HG02588 (cell line): Measurements from ENCODE around the gene PTPRE.
A peak's percentile ranks its signal among the peaks of the same experiment; 100 is the strongest.

Experiments
- ATAC-seq: cut with Tn5 transposase; IDR thresholded peaks from one replicate; pipeline ENCODE4 v1.9.1; 2021; ENCODE audit warnings: mild to moderate bottlenecking, moderate library complexity; ENCODE audit not compliant: unreplicated experiment

PTPRE gene

DNA sequence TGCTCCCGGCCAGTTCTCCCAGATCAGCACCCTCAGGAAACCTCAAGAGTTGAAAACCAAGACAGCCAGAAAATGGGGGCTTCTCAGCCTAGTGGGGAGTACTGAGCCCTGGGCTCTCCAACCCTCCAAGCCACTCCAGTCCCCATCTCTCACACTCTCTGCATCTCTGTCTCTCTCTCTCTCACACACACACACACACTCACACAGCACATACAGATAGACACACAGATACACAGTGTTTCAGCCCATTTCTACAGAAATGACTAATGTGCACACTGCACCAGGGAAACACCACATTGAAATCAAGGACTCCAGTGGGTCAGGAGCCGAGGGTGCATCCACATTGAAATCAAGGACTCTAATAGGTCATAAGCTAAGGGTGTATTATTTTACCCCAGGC lies 111.8 kb downstream of the PTPRE start:
- no peak for ATAC-seq

DNA sequence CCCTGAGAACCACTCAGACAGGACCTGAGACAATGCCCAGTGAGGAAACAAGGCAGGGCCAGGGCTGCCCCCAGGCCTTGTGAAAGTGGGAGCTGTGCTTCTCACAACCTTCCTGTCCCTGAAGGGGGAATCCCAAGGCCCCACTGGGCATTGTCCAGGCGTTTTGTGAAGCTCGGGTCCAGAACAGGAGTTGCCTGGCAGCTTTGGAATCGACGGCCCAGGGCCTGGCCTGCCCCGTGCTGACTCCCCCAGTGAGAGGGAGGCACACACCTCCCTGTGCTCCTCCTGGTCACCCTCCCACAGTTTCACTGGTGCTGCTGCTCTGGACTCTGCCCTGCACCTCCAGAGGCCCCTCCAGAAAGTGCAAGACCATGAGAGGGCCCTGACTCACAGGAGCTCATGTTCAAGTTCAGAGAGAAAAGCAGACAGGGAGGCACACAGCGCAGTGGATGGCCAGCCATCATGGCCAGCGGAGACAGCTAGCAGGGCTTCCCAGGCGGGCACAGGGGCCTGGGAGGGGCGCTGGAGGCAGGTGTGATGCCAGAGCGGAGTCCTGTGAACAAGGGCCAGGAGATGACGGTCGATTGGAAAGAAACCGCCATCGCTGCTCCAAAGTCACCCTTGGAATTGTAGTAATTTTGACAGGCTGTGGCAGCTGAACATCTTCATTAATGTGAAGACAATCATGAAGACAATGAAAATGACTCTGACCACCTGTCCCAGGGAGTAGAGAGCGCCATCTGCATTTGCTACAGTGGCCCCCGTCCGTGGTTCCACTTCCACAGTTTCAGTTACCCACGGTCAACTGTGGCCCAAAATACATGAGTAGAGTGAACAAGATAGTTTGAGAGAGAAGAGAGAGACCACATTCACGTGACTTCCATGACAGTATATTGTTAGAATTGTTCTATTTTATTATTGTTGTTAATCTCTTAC lies 115.6 kb downstream of the PTPRE start:
- no peak for ATAC-seq

DNA sequence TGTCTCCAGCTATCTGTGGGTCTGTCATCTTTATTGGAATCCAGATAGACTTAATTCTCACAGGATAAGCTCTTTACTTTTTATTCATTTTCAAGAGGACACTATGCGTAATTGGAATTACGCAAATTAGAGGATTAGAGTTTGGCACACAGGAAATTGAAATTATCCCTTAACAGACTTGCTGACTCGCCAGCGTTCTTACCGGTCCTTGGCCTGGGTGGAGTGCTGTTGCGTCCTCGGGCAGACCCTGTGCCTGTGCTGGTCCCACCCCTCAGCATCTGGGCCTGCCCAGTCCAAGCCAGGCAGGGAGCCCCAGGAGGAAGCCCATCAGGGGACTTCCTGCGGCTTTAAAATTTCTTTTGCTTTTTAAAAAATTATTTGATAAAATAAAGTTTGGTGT lies 117.5 kb downstream of the PTPRE start:
- ATAC-seq = no peak

DNA sequence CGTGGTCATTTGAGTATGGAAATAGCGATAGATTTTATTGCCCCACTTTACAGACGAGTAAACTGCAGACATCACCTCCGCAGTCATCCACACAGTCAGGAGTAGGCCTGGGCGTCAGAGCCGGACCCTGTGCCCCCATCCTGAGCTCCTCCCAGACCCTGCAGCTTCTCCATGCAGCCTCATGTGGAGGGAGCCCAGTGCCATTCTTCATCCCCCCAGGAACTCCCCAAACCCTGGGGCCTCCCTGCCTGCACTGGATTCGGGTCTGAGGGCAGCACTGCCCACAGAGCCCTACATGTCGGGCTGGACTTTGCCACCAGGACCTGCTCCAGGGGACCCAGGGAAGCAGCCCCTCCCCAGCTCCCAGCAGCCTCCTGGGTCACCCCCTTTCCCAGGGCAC lies 118.5 kb downstream of the PTPRE start:
- ATAC-seq = no peak

DNA sequence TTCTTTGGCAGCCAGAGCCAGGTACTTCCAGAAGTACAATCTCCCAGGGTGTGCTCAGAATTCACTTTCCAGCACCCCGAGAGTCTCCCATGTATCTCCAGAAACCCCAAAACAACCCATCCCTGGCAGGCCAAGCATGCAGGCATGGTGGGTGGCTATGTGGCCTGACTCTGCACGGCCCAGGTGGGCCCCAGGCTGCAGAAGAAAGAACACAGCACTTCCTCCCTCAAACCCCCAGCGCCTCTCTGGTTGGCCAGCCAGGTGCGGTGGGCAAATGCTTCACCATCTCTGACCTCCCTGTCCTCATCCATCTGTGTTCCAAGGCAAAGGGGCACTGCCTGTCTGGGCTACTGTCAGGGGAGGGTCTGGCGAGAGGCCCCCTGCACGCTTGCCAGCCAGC lies 119.0 kb downstream of the PTPRE start:
- no peak for ATAC-seq

DNA sequence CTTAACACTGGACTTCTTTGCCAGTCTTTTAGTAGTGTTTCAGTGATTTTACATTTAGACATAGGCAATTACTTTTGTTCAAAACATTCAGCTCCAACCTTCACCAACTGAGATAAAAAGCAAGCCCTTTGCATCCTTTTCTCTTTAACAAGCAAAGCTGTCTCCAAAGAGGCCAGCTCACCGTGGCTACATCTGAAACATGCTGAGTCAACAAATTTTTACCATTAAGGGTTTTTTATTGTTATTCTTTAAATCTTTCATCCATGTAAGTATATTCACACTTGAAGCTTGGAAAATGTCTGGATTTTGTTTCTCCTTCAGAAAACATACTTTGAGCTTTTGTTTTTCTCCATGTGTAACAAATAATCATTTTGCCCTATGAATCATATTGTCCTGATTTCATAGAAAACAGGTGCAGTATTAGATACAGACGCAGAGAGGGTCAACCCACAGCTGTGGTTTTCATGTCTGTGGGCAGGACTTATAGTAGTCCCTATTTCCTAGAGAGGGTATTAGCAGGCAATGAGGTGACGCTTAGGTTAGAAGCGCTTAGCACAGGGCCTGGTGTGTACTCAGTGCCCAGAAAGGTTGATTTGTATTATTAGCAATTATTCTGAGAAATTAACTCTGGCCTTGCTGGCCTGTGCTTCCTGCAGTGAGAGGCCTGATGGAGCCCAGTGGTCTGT lies 119.9 kb downstream of the PTPRE start:
- no peak for ATAC-seq

DNA sequence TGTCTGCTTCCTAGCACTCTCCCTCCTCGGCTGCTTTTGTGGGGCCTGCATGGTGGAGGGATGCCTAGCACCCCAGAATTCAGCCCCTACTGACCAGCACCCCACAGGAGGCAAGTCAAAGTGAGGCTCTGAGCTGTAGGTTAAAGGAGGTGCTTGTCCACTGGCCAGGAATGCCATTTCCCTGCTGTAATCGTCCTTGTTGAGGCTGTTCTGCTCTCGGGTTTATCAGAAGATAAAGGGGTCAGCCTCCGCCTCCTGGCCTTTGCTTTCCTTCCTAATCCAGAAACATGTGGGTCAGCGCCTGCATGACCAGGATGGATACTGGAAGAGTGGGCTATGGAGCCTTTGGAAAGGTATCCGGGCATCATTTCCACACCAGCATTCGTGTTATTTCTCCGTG lies 120.4 kb downstream of the PTPRE start:
- ATAC-seq = no peak

DNA sequence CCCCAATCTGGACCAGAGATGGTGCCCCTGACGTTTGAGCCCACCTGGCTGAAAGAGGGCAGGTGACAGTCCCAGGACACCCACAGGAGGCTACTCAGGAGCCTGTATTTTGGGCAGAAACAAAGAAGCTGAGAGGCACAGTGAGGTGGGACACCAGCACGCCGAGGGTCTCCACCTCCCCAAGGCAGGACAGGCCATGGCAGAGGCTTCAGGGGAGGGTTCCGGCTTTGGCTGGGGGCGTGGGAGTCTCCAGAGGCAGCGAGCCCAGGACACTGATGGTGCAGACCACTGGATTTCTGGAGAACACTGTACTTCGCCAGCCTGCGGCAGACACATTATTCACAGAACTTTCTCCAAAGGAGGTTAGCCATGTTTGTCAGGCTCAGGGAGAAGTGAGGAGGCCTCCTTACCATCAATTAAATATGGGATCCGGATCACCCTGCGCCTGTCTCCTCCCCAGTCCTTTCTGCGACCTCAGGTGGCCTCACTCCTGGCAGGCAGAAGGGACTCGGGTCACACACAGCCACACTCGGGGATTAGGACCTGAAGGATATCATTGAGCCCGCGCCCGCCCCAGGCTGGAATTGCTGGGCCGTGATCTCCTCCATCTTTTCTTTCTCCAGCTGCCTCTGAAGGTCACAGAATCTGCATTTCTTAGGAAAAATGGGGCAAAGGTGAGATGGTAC lies 121.1 kb downstream of the PTPRE start:
- no peak for ATAC-seq

DNA sequence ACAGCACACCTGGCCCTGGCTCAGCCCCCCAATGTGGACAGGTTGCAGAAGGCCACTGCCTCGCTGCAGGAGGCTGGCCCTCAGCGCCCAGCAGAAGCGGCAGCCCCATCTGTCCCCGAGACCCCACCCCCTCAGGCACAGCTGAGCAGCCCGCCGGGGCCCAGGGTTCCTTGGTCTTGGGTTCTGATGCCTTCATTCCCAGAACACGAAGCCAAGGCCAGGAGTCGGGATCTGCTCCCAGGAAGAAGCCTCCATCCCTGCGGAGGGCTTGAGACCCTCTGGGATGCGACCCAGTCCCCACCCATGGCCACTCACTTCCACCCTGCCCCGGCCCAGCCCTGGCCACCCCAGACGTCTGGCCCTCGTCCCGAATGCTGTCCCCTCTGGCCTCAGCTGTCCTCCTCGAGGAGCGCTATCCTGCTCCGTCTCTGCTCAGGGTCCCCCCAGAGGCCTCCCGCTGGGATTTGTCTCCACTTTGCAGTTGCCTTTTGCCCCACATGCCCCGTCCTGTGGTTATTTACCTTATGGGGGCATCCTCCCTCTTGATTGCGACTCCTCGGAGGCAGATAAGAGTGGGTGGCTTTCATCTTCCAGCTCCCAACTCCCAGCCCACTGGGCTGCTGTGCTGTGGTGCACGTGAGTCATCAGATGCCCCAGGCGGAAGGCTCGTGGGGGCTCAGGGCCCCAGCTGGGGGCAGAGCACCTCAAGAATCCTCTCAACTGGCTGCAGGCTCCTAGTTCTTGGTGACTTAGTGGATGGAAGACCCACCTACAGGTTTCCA lies 121.8 kb downstream of the PTPRE start:
- no peak for ATAC-seq

DNA sequence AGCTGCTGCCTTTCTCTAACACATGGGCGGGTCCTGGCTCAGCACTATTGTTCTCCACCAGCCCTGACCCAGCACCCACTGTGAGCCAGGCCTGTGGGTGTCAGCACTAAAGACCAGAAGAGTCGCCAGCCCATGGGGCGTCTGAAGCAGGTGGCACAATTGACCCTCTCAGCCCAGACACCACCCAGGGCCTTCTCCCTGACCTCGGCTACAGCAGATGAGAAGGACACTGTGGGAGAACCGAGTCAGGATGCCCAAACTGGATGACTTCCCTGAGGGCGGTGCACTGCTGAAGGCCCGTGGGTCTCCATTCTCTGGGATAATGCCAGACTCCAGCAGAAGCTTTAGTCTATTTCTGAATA lies 122.4 kb downstream of the PTPRE start:
- no peak for ATAC-seq

DNA sequence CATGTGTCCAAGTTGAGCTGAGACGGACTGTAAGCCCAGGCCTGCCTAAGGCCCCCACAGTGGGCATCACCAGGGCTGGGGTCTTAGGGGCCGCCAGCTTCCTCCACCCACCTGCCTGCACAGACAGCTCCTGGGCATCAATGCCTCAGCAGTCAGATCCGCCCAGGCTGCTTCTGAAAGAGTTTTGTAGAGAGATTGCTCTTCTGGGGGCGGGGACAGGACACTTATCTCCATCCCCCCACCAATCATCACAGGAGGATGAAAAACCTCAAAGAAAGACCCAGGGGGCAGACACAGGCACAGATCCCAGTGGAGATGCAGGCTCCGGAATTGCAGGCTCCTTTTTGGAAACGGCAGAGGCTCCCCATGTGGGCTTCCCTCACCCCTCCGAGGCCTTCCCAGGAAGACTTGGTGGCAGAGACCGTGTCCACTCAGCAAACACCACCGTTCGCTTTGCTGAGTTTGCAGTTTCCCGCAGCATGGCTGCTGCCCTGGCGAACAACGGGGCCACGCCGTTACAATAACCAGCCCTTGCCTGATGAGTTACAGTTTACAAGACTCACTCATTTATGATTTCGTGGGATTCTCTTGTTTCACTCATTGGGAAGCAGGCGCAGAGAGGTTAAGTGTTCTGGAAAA lies 122.9 kb downstream of the PTPRE start:
- no peak for ATAC-seq

DNA sequence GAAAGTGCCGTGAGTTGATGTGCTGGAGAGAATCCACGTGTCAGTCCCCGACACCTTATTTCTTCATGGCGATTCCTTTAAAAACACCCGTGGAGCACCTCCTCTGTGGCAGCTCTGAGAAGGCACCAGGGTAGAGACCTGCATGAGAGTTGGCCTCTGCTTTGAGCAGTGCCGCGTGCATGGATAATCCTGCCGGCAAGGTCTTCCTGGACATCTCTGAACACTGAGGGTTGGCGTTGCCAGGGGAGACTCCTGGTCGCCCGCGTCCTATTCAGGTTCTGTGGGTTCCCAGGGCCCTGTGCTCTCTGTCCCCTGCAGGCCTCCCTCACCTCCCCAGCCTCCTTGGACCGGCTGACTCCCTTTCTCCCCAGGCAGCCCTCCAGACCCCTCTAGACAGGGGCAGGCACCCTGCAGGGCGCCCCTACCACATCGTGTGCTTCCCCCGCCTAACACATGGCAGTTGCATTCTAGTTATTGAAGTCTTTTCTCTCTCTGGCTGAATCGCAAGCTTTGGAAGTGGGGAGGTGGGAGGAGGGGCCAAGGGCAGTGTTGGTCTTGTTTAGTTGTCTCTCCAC lies 123.7 kb downstream of the PTPRE start:
- ATAC-seq = no peak

DNA sequence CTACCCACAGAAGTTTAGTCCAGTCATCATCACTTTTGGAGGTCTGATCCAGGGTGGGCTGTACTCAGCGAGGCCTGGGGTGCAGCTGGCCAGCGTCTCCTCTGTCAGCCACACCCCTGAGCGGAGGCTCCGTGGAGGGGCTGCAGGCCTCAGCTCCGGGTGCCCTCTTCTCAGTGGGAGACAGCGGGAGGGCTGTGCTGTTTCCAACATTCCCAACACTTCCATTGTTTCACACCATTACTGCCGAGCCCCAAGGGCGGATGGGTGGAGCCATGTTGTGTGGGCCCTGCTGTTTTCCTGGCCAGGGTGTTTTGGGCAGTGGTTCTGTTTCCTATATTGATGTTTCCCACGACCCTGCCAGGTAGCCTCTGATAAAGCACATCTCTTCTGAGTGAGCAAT lies 124.3 kb downstream of the PTPRE start:
- ATAC-seq = no peak

DNA sequence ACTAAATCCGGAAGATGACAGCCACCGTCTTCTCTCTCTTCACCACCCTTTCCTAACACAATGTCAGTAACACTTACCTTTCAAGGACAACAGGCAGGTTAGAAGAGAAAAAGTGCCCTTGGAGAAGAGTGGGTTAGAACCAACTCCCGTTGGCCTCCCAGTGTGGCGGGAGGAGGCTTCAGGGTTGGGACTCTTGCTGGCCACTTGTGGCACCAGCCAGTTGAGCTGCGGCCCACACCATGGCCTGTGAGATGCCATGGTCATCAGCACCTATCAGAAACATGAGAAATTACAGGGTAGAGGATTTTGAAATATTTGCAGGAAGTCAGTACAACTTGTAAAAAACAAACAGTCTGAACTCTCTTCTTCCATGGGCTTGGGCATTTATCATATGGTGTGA lies 125.6 kb downstream of the PTPRE start:
- ATAC-seq = no peak

DNA sequence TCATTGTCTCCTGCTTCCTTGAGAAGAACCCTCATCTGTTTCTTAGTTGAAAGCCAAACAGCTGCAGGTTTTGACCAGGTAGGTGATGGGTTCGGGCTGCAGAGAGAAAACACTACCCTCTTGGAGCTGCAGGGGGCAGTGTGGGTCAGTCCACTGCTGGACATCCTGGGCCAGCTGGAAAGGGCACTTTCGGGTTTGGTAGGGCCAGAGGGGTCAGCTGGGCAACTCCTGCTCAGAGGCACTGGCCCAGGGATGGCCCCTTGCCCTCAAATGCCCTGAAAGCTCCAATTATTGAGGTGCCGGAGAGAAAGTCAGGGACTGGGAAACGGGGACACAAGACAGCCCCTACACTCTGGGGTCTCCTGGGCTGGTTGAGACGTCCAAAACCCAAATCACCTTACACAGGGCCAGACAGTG lies 128.7 kb downstream of the PTPRE start:
- ATAC-seq = peak; percentile 62

DNA sequence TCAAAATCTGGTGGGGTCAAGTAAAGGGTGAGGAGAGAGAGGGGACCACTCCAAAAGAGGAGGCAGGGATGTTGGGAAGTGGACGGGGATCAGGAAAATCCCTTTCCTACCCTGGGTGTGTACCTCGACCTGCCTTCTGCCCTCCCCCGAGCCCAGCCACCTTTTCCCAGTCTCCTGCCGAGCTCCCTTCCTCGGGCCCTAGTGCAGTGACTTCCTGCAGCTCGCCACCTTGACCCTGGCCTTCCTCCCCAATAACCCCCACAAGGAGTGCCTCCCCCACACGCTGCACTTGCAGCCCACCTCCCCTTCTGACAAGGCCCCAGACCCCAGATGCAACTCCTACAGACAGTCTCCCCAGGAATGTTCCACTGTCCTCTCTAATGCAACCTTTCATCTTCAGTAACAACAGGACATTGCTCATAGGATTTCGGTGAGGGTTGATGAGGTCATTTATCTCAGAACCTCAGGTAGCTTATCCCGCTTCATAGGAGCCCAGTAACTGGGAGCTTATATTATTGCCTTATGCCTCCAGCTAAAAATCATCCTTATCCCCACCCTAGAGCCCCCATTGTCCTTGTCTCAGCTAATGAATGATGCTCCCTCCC lies 129.2 kb downstream of the PTPRE start:
- ATAC-seq = no peak

DNA sequence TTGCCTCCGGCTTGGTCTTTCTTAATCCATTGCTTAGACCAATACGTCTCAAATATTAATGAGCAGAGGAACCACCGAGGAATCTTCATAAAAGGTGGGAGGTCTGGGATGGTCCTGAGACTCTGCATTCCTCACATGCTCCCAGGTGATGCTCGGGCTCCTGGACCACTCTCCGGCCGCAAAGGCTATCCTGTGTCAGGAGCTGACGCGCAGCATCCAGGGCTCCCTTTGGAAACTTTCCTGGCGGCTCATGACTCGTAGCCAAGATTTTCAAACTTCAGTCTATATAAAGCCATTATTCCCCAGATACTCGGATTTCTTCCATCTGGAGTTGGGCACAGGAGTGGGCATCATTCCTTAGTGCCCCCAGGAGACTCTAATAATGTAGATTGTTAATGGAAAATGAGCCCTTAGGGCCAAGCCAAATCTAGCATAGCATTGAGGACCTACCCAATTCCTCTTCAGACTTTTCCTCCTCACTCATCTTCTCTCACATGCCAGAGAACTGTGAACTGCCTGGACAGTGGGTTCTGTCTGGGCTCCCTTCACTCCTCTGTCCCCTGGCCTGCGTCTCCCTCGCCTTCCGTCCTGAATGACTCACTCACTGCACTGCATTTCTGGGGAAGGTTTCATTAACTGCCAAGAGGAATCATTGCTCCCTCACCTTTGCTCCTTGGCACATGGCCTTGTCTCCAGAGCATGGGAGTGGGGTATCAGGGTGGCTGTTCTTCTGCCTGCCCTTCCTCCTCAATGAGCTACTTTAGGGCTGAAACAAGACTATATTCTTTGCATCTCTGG lies 130.0 kb downstream of the PTPRE start:
- no peak for ATAC-seq

DNA sequence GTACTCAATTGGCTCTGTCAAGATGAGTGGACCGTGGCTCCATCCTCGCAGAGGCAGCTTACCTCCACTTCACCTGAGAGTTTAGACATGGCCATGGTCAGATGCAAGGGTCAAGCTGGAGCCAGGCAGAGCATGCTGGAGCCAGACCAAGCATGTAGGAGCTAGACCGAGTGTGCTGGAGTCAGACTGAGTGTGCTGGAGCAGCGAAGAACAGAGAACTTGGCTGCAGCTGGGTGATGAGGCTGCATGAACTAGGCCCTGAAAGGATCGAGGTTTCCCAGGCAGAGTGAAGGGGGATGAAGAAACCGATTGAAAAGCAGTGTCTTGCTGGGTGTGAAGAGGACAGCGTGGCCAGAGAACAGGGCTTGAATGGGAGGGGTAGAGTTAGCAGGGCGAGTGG lies 133.2 kb downstream of the PTPRE start:
- ATAC-seq = no peak

DNA sequence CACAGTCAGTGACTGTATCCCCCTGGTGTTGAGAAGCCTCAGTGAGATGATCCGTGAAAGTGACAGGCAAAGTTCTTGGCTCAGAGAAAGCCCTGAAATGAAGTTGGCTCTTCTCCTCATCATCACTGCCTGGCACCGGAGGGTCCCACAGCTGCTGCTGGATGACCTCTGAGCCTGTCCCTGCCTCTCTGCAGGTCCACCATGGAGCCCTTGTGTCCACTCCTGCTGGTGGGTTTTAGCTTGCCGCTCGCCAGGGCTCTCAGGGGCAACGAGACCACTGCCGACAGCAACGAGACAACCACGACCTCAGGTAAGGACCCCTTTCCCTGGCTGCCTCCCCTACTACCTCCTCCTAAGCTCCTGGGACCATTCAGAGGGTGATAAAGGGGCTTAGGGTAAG lies 133.8 kb downstream of the PTPRE start:
- ATAC-seq = no peak
